Measurements from ENCODE around the gene TEX35.

The TEX35 gene

DNA sequence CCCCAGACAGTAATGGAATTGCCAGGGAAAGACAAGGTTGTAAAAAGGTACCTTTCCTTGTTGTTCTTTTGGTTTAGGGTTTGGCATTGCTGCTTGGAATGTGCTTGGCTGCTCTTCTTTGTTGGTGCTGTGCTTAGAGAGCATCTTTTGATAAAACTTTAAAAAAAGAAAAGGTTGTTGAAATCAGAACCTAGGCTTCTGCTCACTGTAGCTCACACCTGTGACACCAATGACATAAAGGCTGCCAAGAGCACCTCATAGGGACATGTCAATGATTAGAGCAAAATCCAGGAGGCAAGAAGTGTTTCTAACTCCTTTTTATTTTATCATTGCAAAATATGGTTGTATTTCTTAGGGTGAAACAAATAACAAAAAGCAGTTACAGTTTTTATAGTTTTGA is 45.1 kb upstream of the TEX35 start:
- TF ChIP-seq EZH2 (IDR thresholded peaks at IDR 0.05; ENCODE audit: borderline replicate concordance, low read depth, low read length, severe bottlenecking): no peak
- TF ChIP-seq, protein P1, sequence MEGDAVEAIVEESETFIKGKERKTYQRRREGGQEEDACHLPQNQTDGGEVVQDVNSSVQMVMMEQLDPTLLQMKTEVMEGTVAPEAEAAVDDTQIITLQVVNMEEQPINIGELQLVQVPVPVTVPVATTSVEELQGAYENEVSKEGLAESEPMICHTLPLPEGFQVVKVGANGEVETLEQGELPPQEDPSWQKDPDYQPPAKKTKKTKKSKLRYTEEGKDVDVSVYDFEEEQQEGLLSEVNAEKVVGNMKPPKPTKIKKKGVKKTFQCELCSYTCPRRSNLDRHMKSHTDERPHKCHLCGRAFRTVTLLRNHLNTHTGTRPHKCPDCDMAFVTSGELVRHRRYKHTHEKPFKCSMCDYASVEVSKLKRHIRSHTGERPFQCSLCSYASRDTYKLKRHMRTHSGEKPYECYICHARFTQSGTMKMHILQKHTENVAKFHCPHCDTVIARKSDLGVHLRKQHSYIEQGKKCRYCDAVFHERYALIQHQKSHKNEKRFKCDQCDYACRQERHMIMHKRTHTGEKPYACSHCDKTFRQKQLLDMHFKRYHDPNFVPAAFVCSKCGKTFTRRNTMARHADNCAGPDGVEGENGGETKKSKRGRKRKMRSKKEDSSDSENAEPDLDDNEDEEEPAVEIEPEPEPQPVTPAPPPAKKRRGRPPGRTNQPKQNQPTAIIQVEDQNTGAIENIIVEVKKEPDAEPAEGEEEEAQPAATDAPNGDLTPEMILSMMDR (IDR thresholded peaks at IDR 0.05; ENCODE audit: borderline replicate concordance, extremely low read depth, low read length, poor library complexity, severe bottlenecking): no peak
- H3K4me3 ChIP-seq (ENCODE audit: low read depth in 1 of 2, low read length in 2 of 2): no peak overlapping the region
- no peaks in the 10 kb centered on the region for H4K20me1 ChIP-seq (ENCODE audit: insufficient read depth, low read length)
- H3K36me3 ChIP-seq (ENCODE audit: insufficient read depth, low read length): no peaks in the 10 kb centered on the region
- no peak overlapping the region for H3K27ac ChIP-seq (ENCODE audit: low read length)
- H3K27me3 ChIP-seq (ENCODE audit: insufficient read depth, low read length, poor library complexity): peaks cover 11% of the 10 kb centered on the region
- H3K9me3 ChIP-seq (ENCODE audit: insufficient read depth, low read length, severe bottlenecking): no peaks in the 10 kb centered on the region
- H3K4me2 ChIP-seq (ENCODE audit: insufficient read depth, low read length): no peak overlapping the region
- no peak overlapping the region for H3K9ac ChIP-seq (ENCODE audit: low read depth, low read length)
- no peak overlapping the region for H2AFZ ChIP-seq (ENCODE audit: low read depth, low read length)
- no peak for DNase-seq
- no peaks in the 10 kb centered on the region for H3K79me2 ChIP-seq (ENCODE audit: insufficient read depth, low read length)
- ATAC-seq (ENCODE audit: insufficient read depth, low read depth): no peak
- H3K4me1 ChIP-seq (ENCODE audit: insufficient read depth, low read length): no peaks in the 10 kb centered on the region

- Histone ChIP-seq H3K4me1 (ENCODE audit: insufficient read depth, low read length) (no peaks in the 10 kb centered on the region), H3K9ac (ENCODE audit: low read depth, low read length) (no peak overlapping the region), H3K27me3 (ENCODE audit: insufficient read depth, low read length, poor library complexity) (peaks cover 18% of the 10 kb centered on the region), H3K79me2 (ENCODE audit: insufficient read depth, low read length) (no peaks in the 10 kb centered on the region), H4K20me1 (ENCODE audit: insufficient read depth, low read length) (no peaks in the 10 kb centered on the region), H2AFZ (ENCODE audit: low read depth, low read length) (no peak overlapping the region), H3K9me3 (ENCODE audit: insufficient read depth, low read length, severe bottlenecking) (no peaks in the 10 kb centered on the region), H3K27ac (ENCODE audit: low read length) (no peak overlapping the region), H3K4me3 (ENCODE audit: low read depth in 1 of 2, low read length in 2 of 2) (no peak overlapping the region), H3K36me3 (ENCODE audit: insufficient read depth, low read length) (no peaks in the 10 kb centered on the region), H3K4me2 (ENCODE audit: insufficient read depth, low read length) (no peak overlapping the region)
- TF ChIP-seq, protein P1 (IDR thresholded peaks at IDR 0.05; ENCODE audit: borderline replicate concordance, extremely low read depth, low read length, poor library complexity, severe bottlenecking): no peak
- no peak for TF ChIP-seq EZH2 (IDR thresholded peaks at IDR 0.05; ENCODE audit: borderline replicate concordance, low read depth, low read length, severe bottlenecking)
- no peak for ATAC-seq (ENCODE audit: insufficient read depth, low read depth)
- no peak for DNase-seq
Measured at GRCh38 chr1:178470411-178470960, 42.4 kb upstream of the TEX35 start.

GRCh38 chr1:178472531-178472930 is 40.4 kb upstream of the TEX35 start:
- Histone ChIP-seq H3K36me3 (ENCODE audit: insufficient read depth, low read length) (no peaks in the 10 kb centered on the region), H2AFZ (ENCODE audit: low read depth, low read length) (no peak overlapping the region), H3K9ac (ENCODE audit: low read depth, low read length) (no peak overlapping the region), H3K79me2 (ENCODE audit: insufficient read depth, low read length) (no peaks in the 10 kb centered on the region), H3K9me3 (ENCODE audit: insufficient read depth, low read length, severe bottlenecking) (no peaks in the 10 kb centered on the region), H3K27me3 (ENCODE audit: insufficient read depth, low read length, poor library complexity) (peaks cover 25% of the 10 kb centered on the region), H3K4me2 (ENCODE audit: insufficient read depth, low read length) (no peak overlapping the region), H3K27ac (ENCODE audit: low read length) (no peak overlapping the region), H3K4me3 (ENCODE audit: low read depth in 1 of 2, low read length in 2 of 2) (no peak overlapping the region), H3K4me1 (ENCODE audit: insufficient read depth, low read length) (no peaks in the 10 kb centered on the region), H4K20me1 (ENCODE audit: insufficient read depth, low read length) (no peaks in the 10 kb centered on the region)
- ATAC-seq (ENCODE audit: insufficient read depth, low read depth) (no peak), DNase-seq (no peak)
- no peak for TF ChIP-seq EZH2 (IDR thresholded peaks at IDR 0.05; ENCODE audit: borderline replicate concordance, low read depth, low read length, severe bottlenecking)
- TF ChIP-seq, protein P1 (IDR thresholded peaks at IDR 0.05; ENCODE audit: borderline replicate concordance, extremely low read depth, low read length, poor library complexity, severe bottlenecking): no peak

- H3K9ac ChIP-seq (ENCODE audit: low read depth, low read length): no peak overlapping the region
- H3K27me3 ChIP-seq (ENCODE audit: insufficient read depth, low read length, poor library complexity): peaks cover 19% of the 10 kb centered on the region
- no peak overlapping the region for H3K27ac ChIP-seq (ENCODE audit: low read length)
- no peak overlapping the region for H3K4me2 ChIP-seq (ENCODE audit: insufficient read depth, low read length)
- H4K20me1 ChIP-seq (ENCODE audit: insufficient read depth, low read length): no peaks in the 10 kb centered on the region
- ATAC-seq (ENCODE audit: insufficient read depth, low read depth) (no peak), DNase-seq (no peak)
- no peaks in the 10 kb centered on the region for H3K79me2 ChIP-seq (ENCODE audit: insufficient read depth, low read length)
- H3K4me1 ChIP-seq (ENCODE audit: insufficient read depth, low read length): no peaks in the 10 kb centered on the region
- H2AFZ ChIP-seq (ENCODE audit: low read depth, low read length): no peak overlapping the region
- no peak overlapping the region for H3K4me3 ChIP-seq (ENCODE audit: low read depth in 1 of 2, low read length in 2 of 2)
- no peaks in the 10 kb centered on the region for H3K36me3 ChIP-seq (ENCODE audit: insufficient read depth, low read length)
- TF ChIP-seq EZH2 (IDR thresholded peaks at IDR 0.05; ENCODE audit: borderline replicate concordance, low read depth, low read length, severe bottlenecking): no peak
- TF ChIP-seq, protein P1 (IDR thresholded peaks at IDR 0.05; ENCODE audit: borderline replicate concordance, extremely low read depth, low read length, poor library complexity, severe bottlenecking): no peak
- no peaks in the 10 kb centered on the region for H3K9me3 ChIP-seq (ENCODE audit: insufficient read depth, low read length, severe bottlenecking)
Measured at GRCh38 chr1:178477373-178477772, 35.5 kb upstream of the TEX35 start.

Data from DND-41 (cell line).